Activated gamma-delta T cell (primary cell): ENCODE data around the gene TOPBP1.
"Not testable (repeated sequence)": the region's sequence is repeated elsewhere in the genome, so short reads cannot be mapped to it uniquely, and the experiment has no call there.

Source experiments
- DNase-seq: peaks from one replicate; lab custom pipeline; 2025; lab: John Stamatoyannopoulos, UW
- total RNA-seq, 2 donors: gene quantifications; one replicate each; lab custom pipeline; 2026; lab: John Stamatoyannopoulos, UW

The TOPBP1 gene
- total RNA-seq, result 127 to 135 reads per million in 2 donors

DNA sequence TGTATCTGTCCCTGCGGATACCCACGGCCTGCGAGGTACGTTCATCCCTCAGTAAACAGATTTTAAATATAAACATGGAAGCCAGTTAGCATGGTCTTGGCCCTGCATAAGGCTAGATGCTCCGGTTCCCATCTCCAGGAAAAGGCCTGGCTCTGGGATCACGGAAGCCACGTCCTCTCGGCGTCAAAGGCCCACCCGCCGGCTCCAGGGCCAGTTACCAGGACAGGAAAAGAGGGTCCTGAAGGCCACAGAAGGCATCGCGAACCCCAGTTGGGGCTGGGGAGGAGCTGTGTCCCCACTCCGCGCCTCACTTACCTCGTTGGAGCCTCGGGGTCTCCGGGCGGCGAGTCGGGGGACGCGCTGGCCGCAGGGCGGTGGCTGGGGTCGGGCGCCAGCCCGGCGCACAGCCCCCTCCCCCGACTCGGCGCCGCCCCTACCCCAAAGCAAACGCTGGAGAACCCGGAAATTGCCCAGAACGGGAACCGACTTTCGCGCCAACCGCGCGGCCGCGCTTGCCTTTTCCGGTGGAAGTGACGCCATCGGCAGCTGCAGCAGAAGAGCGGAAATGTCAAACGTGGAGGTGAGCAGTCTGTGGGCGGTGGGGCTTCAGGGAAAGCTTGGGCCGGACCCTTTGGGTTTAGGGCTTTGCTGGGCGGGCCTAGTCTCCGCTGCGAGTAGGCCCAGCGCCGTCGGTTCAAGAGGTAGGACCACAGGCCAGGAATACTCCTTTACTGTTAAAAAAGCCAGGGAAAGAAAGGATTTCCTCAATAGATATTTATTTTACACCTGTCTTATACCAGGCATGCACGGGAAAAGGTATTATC is at the start of gene TOPBP1:
Gene TOPBP1, minus strand, starts transcription at position 488 of the 824 bp plus-strand sequence. CDS start 814 bp downstream, outside the sequence.
- DNase-seq, result peak; percentile 72

DNA sequence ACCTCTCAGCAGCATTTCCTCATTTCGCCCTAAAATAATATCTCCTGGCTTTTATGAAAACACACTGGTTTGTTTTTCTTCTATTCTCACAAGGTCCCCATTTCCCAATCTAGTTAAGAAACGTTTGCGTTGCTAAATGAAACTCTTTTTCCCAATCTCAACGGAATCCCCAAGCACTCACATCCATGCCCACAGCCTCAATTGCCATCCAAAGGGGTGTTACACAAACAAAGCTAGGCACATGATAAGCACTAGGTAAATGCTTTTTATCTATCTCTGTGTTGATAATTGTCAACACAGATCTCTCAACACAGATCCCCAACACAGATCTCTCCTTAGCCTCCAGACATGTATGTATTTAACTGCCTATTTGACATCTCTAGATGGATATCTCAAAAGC is 49.3 kb upstream of the TOPBP1 start:
- no peak for DNase-seq

DNA sequence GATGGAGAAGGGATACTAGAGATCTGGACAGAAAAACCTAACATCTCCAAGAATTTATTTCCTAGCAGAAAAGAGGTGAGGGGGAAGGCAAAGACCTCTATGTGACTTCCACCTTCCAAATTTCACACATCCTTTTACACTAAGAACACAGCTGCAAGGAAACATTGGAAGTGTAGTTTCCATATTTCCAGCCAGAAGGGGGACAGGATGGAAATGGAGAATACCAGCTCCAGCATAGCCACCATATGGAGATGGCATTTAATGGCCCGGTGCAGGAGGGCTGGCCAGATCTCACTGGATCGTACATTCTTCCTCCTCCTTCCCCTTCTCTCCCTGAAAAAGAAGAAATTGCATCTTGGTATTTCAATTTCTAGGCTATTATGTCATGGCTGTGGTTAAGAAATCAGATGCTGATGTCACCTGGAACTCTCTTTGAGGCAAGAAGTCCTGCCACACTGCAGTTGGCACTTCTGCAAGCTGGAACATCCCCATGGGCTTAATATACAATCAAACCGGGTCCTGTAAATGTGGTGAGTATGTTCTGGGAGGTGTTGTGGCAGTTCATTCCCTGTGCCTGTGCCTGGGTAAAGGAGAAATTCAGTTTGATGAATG is 47.5 kb upstream of the TOPBP1 start:
- DNase-seq, result no peak

- DNase-seq, result no peak
These were observed 44.3 kb upstream of the TOPBP1 start for GRCh38 chr3:133706033-133706432.

- no peak for DNase-seq
These were observed 42.2 kb upstream of the TOPBP1 start for GRCh38 chr3:133703915-133704314.

DNA sequence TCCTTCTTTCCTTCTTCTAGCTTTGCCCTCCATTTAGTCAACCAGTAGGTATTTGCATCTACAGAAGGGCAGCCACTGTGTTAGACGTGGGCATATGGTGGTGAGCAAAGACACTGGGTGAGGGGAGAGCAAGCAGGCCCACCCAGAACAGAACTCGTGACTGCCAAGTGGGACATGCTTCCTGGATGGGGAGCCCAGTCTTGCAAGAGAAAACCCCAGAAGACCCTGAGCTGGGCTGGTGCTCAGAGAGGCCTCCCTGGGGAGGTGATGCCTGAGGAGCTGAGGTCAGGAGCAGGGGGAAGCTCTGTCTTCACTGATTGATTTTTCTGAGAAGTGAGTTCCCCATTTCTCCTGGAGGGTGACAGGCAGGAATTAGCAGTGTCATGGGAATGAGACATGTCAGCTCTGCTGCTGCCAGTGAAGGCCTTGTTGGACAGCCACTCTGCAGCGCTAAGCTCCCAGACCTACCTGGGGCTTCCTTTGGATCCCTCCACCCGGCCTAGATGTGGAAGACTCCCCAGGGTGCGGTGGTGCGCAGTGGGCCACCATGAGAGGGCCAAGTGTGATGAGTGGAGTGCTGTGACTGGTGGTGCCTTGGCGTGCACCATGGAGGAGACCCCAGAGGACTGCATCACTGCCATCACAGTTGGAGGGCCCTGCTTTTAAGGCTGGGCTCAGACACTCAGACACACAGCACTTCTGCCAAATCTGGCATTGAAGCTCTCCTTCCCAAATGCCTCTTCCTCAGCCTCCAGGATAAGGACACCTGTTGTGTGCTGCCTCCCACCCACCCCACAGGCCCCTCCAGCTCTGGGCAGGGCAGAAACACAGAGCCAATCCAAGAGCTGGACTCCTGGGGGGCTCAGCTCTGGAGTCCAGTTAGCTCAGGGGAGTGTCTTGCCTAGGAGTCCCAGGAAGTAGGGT is 40.0 kb upstream of the TOPBP1 start:
- DNase-seq, result no peak

- no peak for DNase-seq
These were observed 38.6 kb upstream of the TOPBP1 start for GRCh38 chr3:133700351-133700750.

DNA sequence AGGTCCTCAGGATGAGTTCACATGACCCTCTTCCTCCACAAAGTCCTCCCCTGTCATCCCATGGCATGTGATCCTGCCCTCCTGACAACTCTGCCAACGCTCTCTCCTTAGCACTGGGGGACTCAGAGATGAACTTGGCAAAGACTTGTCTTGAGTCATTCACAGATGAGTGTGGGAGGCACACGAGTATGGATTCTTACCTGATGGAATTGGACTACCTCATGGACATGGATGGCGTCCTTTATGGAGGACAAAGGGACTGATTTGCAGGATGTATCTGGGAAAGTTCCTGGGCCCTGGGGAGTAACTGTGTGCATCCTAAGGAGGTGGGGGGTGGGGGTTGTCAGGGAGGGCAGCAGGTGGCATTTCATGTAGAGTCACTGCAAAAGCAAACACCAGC is 38.2 kb upstream of the TOPBP1 start:
- DNase-seq, result no peak

- DNase-seq, result no peak
These were observed 37.7 kb upstream of the TOPBP1 start for GRCh38 chr3:133699467-133699866.

DNA sequence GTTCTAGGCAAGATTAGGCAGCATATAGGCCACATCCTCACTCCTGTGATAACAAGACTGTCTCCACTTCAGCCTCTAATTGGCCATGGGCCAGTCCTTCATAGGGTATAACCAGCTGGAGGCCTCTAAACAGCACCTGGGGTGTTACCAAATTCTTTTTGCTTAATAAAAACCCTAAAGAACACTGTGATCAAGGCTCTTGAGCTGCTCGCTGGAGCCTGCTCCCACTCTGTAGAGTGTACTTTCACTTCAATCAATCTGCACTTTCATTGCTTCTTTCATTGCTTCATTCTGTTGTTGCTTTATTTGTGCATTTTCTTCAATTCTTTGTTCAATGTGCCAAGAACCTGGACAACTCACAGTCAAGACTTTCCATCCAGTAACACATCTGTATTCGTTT is 36.2 kb upstream of the TOPBP1 start:
- DNase-seq, result no peak

DNA sequence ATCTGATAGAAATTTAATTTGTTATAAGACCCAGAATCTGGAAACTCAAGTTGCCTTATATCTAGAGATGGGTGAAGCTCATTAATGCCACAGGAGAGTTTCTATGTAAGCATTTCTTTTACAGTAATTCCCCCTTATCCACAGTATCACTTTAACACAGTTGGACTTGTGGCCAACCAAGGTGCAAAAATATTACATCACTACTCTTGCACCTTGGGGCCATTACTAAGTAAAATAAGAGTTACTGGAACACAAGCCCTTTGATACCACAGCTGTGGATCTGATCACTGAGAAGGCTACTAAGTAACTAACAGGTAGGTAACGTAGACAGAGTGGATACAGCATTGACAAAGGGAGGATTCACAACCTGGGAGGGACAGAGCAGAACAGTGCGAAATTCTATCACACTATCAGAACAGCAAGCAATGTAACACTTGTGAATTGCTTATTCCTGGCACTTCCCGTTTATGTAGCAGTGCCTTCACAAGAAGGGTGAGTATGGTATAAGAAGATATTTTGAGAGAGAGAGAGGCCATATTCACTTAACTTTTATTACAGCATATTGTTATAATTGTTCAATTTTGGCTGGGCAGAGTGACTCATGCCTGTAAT is 33.9 kb upstream of the TOPBP1 start:
- no peak for DNase-seq

GRCh38 chr3:133694288-133695268 is 32.8 kb upstream of the TOPBP1 start:
- DNase-seq, result no peak

DNA sequence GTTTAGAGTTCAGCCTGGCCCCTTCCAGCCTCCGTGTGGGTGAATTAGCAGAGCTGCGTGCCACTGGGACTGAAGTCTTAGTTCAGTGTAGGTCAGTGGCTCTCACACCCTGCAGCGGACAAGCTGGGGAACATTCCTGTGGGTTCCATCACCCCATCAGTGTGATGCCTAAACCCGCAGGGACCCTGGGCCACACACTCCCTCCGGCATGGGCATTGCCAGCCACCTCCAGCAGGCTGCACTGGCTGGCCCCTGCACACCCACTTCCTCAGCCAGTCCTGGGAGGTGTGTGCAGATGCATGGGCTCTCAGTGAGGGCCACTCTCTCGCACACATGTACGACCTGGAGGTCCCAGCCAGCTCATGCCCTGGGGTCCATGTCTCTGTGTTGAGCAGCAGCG is 32.1 kb upstream of the TOPBP1 start:
- no peak for DNase-seq

DNA sequence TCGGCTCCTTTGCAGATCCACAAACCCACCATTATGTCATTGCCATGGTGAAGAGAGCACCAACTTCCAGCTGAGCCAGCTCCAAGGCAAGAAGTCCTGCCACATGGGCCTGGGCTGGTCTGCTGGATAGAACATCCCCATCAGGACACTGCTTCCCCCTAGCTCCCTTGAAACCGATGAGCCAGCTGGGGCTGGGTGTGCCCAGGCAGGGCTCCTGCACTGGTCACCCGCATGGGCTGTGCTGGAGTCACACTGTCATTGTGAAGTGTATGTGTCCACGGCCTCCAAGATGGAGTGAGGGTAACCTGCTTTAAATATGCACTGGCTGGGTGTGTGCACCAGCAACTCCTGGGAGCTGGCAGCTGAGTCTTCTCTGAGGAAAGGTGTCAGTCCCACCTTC is 31.0 kb upstream of the TOPBP1 start:
- DNase-seq, result no peak

- DNase-seq, result no peak
These were observed 29.7 kb upstream of the TOPBP1 start for GRCh38 chr3:133691273-133692107.

DNA sequence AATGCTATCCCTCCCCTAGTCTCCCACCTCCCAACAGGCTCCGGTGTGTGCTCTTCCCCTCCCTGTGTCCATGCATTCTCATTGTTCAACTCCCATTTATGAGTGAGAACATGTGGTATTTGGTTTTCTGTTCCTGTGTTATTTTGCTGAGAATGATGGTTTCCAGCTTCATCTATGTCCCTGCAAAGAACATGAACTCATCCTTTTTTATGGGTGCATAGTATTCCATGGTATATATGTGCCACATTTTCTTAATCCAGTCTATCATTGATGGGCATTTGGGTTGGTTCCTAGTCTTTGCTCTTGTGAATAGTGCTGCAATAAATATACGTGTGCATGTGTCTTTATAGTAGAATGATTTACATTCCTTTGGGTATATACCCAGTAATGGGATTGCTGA is 16.3 kb upstream of the TOPBP1 start:
- not testable (repeated sequence) for DNase-seq

DNA sequence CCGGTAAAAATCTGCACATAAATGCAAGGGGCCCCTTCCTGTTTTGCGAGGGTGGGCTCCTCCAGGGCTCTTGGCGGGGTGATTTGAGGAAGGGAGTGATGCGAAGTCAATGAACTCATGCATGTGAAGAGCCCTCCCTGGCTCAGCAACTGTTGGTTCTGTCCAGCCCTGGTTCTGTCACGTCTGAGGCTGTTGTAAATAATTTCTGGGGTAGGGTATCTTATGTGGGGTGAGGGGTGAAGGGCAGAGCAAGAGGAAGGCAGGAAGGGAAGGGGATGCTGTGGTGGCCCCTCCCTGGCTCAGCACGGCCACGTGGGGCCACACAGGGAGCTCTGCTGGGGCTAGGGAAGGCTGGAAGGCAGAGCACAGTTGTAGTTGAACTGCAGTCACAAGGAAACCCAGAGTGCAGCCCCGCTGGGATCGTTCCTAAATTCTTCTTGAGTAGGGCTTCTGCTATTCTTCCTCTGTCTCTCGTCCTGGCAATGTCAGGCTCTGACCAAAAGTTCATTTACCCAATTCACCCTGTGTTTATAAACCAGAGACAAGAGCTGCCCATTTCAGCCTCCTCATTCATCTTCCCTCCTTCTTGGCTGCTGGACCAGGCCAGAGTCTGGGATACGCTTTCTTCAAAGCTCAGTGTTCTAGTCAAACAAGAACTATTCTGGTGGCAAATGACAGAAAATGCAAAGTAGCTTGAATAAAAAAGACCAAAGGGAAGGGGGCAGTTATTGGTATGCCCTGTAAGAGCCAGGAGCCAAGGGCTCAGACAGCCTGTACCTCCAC is 14.8 kb upstream of the TOPBP1 start:
- DNase-seq, result no peak

GRCh38 chr3:133675631-133676335 is 14.0 kb upstream of the TOPBP1 start:
- DNase-seq, result no peak
